ENCODE measurements around the gene PLEKHA1. TPM values are rescaled to one million over a fixed set of nuclear protein-coding genes. Genes with fewer than 3 reads are reported as not detected.

Gene PLEKHA1
- total and polyA plus RNA-seq, 2 experiments from 2014 or later: 25.8 to 36.6 TPM

DNA sequence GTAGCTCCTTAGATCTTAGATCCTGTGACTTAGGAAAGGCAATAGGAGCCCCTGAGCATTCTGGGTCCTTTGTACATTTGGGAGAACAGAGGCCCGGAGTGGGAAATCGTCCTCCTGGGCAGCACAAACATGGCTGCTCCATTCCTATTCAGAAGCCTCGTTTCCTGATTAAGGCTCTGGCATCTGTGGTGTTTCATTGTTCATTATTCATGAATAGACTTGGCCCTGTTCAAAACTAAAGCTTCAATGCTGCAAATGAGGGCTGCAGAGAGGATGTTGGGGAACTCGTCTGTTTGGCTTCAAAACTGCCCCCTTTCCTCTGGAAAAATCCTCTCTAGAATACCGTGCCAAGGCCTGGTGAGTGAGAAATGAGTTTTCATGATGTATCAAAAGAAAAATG, 83.4 kb downstream of the PLEKHA1 start (continued):
- TF ChIP-seq, protein P1, sequence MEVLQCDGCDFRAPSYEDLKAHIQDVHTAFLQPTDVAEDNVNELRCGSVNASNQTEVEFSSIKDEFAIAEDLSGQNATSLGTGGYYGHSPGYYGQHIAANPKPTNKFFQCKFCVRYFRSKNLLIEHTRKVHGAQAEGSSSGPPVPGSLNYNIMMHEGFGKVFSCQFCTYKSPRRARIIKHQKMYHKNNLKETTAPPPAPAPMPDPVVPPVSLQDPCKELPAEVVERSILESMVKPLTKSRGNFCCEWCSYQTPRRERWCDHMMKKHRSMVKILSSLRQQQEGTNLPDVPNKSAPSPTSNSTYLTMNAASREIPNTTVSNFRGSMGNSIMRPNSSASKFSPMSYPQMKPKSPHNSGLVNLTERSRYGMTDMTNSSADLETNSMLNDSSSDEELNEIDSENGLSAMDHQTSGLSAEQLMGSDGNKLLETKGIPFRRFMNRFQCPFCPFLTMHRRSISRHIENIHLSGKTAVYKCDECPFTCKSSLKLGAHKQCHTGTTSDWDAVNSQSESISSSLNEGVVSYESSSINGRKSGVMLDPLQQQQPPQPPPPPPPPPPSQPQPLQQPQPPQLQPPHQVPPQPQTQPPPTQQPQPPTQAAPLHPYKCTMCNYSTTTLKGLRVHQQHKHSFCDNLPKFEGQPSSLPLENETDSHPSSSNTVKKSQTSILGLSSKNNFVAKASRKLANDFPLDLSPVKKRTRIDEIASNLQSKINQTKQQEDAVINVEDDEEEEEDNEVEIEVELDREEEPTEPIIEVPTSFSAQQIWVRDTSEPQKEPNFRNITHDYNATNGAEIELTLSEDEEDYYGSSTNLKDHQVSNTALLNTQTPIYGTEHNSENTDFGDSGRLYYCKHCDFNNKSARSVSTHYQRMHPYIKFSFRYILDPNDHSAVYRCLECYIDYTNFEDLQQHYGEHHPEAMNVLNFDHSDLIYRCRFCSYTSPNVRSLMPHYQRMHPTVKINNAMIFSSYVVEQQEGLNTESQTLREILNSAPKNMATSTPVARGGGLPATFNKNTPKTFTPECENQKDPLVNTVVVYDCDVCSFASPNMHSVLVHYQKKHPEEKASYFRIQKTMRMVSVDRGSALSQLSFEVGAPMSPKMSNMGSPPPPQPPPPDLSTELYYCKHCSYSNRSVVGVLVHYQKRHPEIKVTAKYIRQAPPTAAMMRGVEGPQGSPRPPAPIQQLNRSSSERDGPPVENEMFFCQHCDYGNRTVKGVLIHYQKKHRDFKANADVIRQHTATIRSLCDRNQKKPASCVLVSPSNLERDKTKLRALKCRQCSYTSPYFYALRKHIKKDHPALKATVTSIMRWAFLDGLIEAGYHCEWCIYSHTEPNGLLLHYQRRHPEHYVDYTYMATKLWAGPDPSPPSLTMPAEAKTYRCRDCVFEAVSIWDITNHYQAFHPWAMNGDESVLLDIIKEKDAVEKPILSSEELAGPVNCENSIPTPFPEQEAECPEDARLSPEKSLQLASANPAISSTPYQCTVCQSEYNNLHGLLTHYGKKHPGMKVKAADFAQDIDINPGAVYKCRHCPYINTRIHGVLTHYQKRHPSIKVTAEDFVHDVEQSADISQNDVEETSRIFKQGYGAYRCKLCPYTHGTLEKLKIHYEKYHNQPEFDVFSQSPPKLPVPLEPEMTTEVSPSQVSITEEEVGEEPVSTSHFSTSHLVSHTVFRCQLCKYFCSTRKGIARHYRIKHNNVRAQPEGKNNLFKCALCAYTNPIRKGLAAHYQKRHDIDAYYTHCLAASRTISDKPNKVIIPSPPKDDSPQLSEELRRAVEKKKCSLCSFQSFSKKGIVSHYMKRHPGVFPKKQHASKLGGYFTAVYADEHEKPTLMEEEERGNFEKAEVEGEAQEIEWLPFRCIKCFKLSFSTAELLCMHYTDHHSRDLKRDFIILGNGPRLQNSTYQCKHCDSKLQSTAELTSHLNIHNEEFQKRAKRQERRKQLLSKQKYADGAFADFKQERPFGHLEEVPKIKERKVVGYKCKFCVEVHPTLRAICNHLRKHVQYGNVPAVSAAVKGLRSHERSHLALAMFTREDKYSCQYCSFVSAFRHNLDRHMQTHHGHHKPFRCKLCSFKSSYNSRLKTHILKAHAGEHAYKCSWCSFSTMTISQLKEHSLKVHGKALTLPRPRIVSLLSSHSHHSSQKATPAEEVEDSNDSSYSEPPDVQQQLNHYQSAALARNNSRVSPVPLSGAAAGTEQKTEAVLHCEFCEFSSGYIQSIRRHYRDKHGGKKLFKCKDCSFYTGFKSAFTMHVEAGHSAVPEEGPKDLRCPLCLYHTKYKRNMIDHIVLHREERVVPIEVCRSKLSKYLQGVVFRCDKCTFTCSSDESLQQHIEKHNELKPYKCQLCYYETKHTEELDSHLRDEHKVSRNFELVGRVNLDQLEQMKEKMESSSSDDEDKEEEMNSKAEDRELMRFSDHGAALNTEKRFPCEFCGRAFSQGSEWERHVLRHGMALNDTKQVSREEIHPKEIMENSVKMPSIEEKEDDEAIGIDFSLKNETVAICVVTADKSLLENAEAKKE (CRISPR knock-in tag; IDR thresholded peaks at IDR 0.05): no peak
- TF ChIP-seq, protein P2, sequence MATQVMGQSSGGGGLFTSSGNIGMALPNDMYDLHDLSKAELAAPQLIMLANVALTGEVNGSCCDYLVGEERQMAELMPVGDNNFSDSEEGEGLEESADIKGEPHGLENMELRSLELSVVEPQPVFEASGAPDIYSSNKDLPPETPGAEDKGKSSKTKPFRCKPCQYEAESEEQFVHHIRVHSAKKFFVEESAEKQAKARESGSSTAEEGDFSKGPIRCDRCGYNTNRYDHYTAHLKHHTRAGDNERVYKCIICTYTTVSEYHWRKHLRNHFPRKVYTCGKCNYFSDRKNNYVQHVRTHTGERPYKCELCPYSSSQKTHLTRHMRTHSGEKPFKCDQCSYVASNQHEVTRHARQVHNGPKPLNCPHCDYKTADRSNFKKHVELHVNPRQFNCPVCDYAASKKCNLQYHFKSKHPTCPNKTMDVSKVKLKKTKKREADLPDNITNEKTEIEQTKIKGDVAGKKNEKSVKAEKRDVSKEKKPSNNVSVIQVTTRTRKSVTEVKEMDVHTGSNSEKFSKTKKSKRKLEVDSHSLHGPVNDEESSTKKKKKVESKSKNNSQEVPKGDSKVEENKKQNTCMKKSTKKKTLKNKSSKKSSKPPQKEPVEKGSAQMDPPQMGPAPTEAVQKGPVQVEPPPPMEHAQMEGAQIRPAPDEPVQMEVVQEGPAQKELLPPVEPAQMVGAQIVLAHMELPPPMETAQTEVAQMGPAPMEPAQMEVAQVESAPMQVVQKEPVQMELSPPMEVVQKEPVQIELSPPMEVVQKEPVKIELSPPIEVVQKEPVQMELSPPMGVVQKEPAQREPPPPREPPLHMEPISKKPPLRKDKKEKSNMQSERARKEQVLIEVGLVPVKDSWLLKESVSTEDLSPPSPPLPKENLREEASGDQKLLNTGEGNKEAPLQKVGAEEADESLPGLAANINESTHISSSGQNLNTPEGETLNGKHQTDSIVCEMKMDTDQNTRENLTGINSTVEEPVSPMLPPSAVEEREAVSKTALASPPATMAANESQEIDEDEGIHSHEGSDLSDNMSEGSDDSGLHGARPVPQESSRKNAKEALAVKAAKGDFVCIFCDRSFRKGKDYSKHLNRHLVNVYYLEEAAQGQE (IDR thresholded peaks at IDR 0.05; ENCODE audit: unreplicated experiment): no peak
- TF ChIP-seq CREB1 (CRISPR knock-in tag; IDR thresholded peaks at IDR 0.05; ENCODE audit: low read depth): no peak
- TF ChIP-seq ZNF114 (CRISPR knock-in tag; IDR thresholded peaks at IDR 0.05): no peak
- TF ChIP-seq STAT1 (IDR thresholded peaks at IDR 0.05; ENCODE audit: unreplicated experiment): no peak
- TF ChIP-seq, protein P3, sequence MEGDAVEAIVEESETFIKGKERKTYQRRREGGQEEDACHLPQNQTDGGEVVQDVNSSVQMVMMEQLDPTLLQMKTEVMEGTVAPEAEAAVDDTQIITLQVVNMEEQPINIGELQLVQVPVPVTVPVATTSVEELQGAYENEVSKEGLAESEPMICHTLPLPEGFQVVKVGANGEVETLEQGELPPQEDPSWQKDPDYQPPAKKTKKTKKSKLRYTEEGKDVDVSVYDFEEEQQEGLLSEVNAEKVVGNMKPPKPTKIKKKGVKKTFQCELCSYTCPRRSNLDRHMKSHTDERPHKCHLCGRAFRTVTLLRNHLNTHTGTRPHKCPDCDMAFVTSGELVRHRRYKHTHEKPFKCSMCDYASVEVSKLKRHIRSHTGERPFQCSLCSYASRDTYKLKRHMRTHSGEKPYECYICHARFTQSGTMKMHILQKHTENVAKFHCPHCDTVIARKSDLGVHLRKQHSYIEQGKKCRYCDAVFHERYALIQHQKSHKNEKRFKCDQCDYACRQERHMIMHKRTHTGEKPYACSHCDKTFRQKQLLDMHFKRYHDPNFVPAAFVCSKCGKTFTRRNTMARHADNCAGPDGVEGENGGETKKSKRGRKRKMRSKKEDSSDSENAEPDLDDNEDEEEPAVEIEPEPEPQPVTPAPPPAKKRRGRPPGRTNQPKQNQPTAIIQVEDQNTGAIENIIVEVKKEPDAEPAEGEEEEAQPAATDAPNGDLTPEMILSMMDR (conservative IDR thresholded peaks at IDR 0.05; ENCODE audit: low read depth in 2 of 2): no peak
- TF ChIP-seq JUNB (IDR thresholded peaks at IDR 0.05; ENCODE audit: unreplicated experiment): no peak
- TF ChIP-seq ZNF331 (CRISPR knock-in tag; IDR thresholded peaks at IDR 0.05; ENCODE audit: low read depth): no peak
- TF ChIP-seq EZH2phosphoT487 (IDR thresholded peaks at IDR 0.05; ENCODE audit: unreplicated experiment): no peak
- no peak for TF ChIP-seq POLR2AphosphoS5 (IDR thresholded peaks at IDR 0.05; ENCODE audit: low read depth)
